Measurements from ENCODE around the gene MCEMP1.
"Not testable (repeated sequence)": the region's sequence is repeated elsewhere in the genome, so short reads cannot be mapped to it uniquely, and the experiment has no call there.

Gene MCEMP1

DNA sequence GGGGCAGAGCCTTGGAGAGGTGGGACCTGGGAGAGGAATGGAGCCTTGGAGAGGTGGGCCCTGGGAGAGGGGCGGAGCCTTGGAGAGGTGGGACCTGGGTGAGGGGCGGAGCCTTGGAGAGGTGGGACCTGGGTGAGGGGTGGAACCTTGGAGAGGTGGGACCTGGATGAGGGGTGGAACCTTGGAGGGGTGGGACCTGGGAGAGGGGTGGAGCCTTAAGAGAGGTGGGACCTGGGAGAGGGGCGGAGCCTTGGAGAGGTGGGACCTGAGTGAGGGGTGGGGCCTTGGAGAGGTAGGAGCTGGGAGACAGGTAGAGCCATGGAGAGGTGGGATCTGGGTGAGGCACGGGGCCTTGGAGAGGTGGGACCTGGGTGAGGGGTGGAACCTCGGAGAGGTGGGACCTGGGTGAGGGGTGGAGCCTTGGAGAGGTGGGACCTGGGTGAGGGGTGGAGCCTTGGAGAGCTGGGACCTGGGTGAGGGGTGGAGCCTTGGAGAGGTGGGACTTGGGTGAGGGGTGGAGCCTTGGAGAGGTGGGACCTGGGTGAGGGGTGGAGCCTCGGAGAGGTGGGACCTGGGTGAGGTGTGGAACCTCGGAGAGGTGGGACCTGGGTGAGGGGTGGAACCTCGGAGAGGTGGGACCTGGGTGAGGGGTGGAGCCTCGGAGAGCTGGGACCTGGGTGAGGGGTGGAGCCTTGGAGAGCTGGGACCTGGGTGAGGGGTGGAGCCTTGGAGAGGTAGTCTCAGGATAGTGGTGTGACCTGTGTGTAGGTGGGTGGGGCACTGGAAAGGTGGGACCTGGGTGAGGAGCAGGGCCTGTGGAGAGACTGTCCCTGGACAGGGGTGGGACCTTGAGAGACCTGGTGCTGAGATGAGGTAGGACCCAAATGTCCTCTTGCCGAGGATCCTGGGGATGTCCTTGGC, 33.0 kb upstream of the MCEMP1 start:
- not testable (repeated sequence) for DNase-seq

DNA sequence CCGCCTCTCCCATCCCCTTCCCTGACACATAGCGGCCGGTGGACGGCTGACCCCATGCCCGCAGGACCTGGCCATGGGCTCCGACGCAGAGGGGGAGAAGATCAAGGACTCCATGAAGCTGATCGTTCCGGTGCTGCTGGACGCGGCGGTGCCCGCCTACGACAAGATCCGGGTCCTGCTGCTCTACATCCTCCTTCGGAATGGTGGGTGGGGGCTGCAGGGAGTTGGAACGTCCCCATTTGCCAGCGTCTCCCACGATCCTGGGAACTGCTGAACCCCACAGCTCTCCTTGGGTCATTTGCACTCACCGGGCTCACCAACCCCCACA, 32.4 kb upstream of the MCEMP1 start:
- no peak for DNase-seq

DNA sequence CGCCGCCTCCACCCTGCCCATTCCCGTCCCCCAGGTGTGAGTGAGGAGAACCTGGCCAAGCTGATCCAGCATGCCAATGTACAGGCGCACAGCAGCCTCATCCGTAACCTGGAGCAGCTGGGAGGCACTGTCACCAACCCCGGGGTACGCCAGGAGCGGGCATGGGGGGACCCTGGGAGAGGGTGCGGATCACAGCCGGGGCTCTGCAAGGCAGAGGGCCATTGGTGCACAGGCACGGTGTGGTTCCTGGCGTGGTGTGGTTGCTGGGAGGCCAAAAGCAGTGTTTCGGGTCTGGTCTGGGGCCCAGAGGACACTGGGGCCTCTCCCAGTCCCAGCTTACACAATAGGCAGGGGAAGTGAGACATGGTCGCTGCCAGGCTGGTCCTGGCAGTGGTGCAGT, 31.7 kb upstream of the MCEMP1 start:
- no peak for DNase-seq

- DNase-seq: no peak
Observed at GRCh38 chr19:7645656-7646425, 31.0 kb upstream of the MCEMP1 start.

DNA sequence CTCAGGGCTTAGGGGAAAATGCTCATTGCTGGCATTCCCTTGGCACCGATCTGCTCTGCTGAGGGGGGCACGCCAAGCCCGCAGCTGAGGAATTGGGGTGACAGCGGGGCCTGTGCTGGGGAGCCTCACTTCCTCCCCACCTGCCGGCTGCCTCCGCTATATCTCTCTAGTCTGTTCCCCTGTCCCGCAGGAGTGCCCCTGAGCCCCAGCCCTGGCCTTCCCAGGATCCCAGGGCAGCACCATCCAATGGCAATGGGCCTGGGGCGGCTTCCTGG, 30.5 kb upstream of the MCEMP1 start:
- no peak for DNase-seq

DNA sequence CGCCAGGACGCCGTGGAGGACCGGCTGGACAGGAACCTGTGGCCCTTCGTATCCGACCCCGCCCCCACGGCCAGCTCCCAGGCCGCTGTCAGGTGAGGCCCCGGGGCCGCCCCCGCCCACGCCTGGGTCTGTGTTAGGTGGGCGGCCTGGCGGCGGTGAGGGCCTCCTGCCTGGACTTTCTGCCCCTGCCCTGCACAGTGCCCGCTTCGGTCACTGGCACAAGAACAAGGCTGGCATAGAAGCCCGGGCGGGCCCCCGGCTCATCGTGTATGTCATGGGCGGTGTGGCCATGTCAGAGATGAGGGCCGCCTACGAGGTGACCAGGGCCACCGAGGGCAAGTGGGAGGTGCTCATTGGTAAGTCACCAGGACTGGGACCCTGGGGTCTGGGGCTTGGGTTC, 29.7 kb upstream of the MCEMP1 start:
- no peak for DNase-seq

- no peak for DNase-seq
Observed at GRCh38 chr19:7648265-7649014, 28.4 kb upstream of the MCEMP1 start.

- DNase-seq: no peak
Observed at GRCh38 chr19:7650148-7650547, 26.7 kb upstream of the MCEMP1 start.

DNA sequence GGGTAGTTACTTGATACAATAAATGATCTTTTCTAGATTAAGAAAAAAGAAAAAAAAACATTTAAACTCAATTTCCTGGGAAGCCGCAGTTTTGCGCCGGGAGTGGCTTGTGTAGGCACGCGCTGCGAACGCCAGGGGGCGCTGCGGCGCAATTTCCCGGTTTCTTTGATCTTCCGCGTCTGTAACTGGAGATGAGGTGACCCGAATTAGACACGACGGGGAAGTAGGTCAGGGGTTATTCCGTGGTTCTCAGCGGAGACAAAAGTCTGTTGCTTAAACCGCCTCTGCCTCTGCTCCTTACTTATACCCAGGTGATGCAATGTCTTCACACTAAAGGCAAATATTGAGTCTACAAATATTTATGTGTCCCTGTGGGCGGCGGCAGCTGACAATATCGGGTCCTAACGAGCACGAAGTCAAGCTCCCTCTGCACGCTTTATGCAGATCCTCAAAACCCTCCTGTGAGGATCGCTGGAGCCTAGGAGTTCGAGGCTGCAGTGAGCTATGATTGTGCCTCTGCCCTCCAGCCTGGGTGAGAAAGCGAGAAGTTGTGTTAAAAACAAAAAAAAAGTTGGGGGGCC, 24.7 kb upstream of the MCEMP1 start:
- peak; percentile 91 for DNase-seq

DNA sequence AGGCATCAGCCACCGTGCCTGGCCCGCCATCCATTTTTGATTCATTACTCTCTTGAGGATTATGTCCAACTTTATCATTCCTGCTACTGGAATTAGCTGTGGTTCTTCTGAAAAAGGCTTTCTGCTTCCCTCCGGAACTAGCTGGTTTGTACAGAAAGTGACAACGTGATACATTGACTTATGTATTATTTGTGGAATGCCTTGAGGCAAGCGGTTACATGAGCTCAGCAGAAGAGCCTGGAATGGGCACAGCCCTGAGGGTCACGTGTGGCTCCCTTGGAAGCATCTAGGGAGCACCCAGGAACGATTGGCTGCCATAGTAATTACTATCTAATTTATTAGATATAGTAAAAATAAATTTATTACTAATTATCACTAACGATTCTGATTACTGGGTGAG, 22.5 kb upstream of the MCEMP1 start:
- no peak for DNase-seq

DNA sequence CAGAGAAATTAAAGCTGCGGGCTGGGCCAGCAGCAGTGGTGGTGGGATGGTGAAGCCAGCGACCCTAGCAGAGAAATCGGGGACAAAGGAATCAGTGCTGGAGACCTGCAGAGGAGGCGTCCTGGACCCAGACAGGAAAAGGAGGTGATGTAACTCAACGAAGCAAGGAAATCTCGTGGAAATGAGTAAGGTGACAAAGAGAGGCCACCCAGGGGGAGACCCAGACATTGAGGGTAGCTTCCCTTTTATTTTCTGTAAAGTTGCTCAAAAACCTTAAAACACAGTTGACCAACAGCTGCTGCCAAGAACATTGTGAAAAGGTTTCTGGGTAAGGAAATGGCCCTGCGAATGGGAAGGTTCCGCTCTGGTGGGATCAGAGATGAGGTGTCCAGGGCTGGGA, 21.3 kb upstream of the MCEMP1 start:
- no peak for DNase-seq

GRCh38 chr19:7657131-7657751, 19.6 kb upstream of the MCEMP1 start:
- no peak for DNase-seq

GRCh38 chr19:7658219-7658686, 18.6 kb upstream of the MCEMP1 start:
- DNase-seq: no peak

DNA sequence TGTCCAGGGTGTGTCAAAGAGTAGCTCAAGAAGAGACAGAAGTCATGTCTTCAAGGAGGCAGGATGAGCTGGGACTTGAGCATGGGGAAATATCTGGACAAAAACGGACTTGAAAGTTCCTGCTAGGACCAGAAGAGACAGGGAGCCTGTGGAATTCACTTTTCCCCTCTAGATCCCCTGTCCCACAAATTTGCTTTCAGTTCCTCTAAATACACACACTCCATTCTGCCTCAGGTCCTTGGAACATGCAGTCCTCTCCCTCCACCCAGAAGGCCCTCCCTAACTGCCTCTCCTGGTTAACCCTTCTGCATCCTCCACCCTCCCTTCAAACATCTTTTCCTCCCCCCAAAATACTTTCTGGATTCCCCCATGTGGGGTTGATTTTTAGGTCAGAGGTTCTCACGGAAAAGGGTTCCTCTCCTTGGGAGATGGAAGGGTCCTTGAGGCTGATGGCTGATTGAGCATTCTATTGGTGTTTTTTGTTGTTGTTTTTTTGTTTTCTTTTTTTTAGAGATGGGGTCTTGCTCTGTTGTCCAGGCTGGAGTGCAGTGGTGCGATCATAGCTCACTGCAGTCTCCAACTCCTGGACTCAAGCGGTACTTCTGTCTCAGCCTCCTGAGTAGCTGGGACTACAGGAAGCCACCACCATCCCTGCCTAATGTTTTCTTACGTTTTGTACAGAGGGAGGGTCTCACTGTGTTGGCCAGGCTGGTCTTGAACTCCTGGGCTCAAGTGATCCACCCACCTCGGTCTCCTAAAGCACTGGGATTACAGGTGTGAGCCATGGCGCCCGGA, 14.9 kb upstream of the MCEMP1 start:
- no peak for DNase-seq

DNA sequence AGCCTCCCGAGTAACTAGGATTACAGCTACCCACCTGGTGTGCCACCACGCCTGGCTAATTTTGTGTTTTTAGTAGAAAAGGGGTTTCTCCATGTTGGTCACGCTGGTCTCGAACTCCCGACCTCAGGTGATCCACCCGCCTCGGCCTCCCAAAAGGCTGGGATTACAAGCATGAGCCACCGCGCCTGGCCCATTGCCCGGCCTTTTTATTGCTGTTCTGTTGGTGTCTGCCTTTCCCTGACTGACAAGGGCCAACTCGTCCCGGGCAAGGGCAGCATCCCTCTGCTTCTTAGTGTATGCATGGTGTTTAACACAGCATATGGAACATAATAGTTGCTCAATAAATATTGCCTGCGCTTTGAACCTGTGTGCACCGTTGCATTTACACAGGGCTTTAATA, 14.2 kb upstream of the MCEMP1 start:
- DNase-seq: no peak

DNA sequence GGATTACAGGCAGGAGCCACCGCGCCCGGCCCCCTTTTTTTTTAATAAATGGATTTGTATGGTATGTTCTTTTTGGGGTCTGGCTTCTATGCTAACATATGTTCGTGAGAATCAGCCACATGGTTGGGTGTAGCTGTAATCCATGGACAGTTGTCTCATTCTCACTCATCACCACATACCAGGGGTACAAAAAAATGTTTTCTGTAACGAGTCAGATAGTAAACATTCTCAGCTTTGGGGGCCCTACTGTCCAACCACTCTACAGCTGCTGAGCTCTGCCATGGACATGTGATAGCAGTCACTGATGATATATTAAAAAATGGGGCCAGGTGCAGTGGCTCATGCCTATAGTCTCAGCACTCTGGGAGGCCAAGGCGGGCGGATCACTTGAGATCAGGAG, 13.2 kb upstream of the MCEMP1 start:
- no peak for DNase-seq

- DNase-seq: peak; percentile 64
Observed at GRCh38 chr19:7665076-7665475, 11.8 kb upstream of the MCEMP1 start.

- DNase-seq: no peak
Observed at GRCh38 chr19:7668842-7669241, 8.0 kb upstream of the MCEMP1 start, which contains the start of gene RETN. Gene RETN, plus strand, starts transcription at chr19:7669049. Its CDS starts 278 bp downstream, at chr19:7669327.

DNA sequence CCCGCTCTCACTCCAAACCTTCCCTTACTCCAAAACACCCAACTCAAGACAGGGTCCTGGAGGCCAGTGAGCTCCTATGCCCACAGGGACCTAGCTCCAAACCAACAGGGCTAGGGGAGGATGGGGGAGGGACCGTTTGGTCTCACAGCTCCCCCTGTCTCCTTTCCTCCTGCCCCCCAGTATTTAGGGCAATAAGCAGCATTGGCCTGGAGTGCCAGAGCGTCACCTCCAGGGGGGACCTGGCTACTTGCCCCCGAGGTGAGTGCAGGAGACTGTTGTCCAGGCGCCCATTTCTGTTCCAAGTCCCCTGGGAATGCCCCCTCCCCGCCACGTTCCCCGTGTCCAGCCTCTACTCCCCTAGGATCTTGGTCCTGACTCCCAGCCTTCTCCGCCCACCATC, 7.2 kb upstream of the MCEMP1 start:
- no peak for DNase-seq

GRCh38 chr19:7670150-7670783, 6.6 kb upstream of the MCEMP1 start:
- DNase-seq: peak; percentile 61

DNA sequence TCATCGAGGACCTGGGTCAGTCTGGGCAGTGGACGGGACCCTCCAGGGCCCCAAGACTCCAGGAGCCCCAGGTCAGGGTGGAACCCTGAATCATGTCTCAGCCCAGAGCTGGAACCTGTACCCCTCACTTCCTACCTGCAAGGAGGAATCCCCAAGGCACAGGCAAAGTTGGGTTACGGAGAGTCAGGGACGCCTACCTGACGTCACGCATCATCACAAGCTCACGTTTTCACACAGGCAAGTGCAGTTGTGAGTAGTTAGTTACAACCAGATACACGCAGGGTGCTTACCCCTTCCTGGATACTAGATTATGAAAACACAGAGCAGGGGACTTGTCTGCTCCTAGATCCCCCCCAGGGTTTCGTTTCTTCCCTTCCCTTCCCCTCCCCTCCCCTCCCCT, 6.1 kb upstream of the MCEMP1 start:
- no peak for DNase-seq
